Thyroid gland (tissue), 4 donors: Measurements from ENCODE around the gene BBIP1. TPM values are rescaled to one million over a fixed set of nuclear protein-coding genes. Genes with fewer than 3 reads are reported as not detected.
"Not testable (repeated sequence)": the region's sequence is repeated elsewhere in the genome, so short reads cannot be mapped to it uniquely, and the experiment has no call there.

Experiments used
- DNase-seq, 2 donors: peaks; one replicate each; pipeline ENCODE4 v3.0.0-alpha.2; 2019
- H3K27ac ChIP-seq, 3 donors: fragments of 200-600 bp; sonication (generic); 1 replicate in 2 of 3; 2 replicates in 1 of 3; pipeline ENCODE4 v1.5.1; 2016 to 2019; ENCODE audit warnings: mild to moderate bottlenecking in 1 of 3, moderate library complexity in 1 of 3
- H3K27me3 ChIP-seq: fragments of 200-600 bp; sonication (generic); one replicate; pipeline ENCODE4 v1.5.1; 2019
- H3K36me3 ChIP-seq, 2 donors: fragments of 200-600 bp; sonication (generic); one replicate each; pipeline ENCODE4 v1.5.1; 2016 to 2019
- H3K4me1 ChIP-seq, 2 donors: fragments of 200-600 bp; sonication (generic); one replicate each; pipeline ENCODE4 v1.5.1; 2017 to 2019
- H3K4me3 ChIP-seq, 3 donors: fragments of 200-600 bp; sonication (generic); replicated peaks in 1 of 3; 1 replicate in 2 of 3; 2 replicates in 1 of 3; pipeline ENCODE4 v1.5.1; 2016; ENCODE audit warnings: mild to moderate bottlenecking in 1 of 3
- H3K9me3 ChIP-seq: fragments of 200-600 bp; sonication (generic); one replicate; pipeline ENCODE4 v1.5.1; 2017
- POLR2A ChIP-seq, 2 donors: fragments of 450-650 bp; IDR thresholded peaks; one replicate each; pipeline ENCODE4 v1.6.1; 2017; ENCODE audit warnings: antibody characterized with exemption in 2 of 2, mild to moderate bottlenecking in 2 of 2, moderate library complexity in 1 of 2
- WGBS, 2 donors: methylation state at CpG; one replicate each; pipeline ENCODE4 v1.1.5; 2017; 5-methylcytosine and 5-hydroxymethylcytosine counted together
- intact Hi-C: fragments of 100-400 bp; cut with DNase I; formaldehyde crosslinking; loops from one replicate; pipeline ENCODE4 v1.15.1; 2023
- total RNA-seq, 4 donors: library from RNA; depleted of rRNA; stranded (reverse); fragments of >200 nt; gene quantifications; one replicate each; pipeline ENCODE4 v1.2.3, GENCODE V29; 2016
- TF ChIP-seq, protein P1 (sequence below), 6 experiments: fragments of 200-600 bp in 3 of 6; fragments of 450-650 bp in 3 of 6; sonication (generic) in 3 of 6; IDR thresholded peaks; one replicate each; pipeline ENCODE4 v1.5.1; 2016 to 2019; ENCODE audit warnings: antibody characterized with exemption in 6 of 6, mild to moderate bottlenecking in 2 of 6, inconsistent platforms in 1 of 6, moderate library complexity in 1 of 6

BBIP1 gene
- total RNA-seq, 4 donors from 2014 or later = 27.3 to 48.4 (median 34.1) TPM

DNA sequence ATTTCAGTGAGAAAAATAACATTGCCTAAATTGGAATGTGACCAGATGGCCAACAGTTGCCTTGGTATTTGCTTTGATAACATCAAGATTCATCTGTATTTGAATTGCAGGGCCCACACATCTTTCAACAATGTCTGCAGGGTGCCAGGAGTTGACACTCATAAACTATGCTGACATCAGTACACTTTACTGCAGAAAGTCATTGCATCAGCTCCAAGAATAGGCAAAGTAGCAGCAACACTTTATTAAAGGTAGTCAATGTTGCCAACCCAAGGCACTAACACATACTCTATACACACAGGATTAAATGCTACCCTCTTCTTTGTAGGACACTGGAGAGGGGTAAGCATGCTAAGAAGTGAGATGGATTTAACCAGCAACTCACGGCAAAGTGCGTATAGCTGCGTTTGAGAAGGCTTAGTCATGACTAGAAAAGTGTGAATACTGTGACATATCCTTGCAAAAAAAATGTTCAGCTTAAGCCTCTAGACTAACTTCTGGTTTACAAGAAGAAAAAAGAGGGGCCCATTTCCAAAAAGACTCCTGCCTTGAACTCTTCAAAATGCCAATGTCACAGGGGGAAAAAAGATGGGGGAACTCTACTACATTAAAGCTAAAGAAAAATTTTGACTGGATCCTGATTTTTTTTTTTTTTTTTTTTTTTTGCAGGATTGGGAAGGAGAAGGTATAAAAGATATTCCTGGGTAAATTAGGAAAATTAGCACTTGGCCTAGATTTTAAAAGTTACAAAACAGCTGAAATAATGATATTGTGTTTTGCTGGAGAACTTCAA, 2.2 kb downstream of the BBIP1 start:
- DNase-seq = peak; percentile 30 to 49
- peaks cover 40 to 60% of the 10 kb centered on the region in 2 donors for H3K4me1 ChIP-seq
- no peak overlapping the region for H3K4me3 ChIP-seq
- H3K36me3 ChIP-seq = no peaks in the 10 kb centered on the region
- H3K9me3 ChIP-seq = no peaks in the 10 kb centered on the region
- no peak for TF ChIP-seq POLR2A (IDR thresholded peaks at IDR 0.05)
- TF ChIP-seq, protein P1, sequence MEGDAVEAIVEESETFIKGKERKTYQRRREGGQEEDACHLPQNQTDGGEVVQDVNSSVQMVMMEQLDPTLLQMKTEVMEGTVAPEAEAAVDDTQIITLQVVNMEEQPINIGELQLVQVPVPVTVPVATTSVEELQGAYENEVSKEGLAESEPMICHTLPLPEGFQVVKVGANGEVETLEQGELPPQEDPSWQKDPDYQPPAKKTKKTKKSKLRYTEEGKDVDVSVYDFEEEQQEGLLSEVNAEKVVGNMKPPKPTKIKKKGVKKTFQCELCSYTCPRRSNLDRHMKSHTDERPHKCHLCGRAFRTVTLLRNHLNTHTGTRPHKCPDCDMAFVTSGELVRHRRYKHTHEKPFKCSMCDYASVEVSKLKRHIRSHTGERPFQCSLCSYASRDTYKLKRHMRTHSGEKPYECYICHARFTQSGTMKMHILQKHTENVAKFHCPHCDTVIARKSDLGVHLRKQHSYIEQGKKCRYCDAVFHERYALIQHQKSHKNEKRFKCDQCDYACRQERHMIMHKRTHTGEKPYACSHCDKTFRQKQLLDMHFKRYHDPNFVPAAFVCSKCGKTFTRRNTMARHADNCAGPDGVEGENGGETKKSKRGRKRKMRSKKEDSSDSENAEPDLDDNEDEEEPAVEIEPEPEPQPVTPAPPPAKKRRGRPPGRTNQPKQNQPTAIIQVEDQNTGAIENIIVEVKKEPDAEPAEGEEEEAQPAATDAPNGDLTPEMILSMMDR (IDR thresholded peaks at IDR 0.05) = no peak
- intact Hi-C loops = no loop called here
- peak overlapping the region; percentile 81 to 99 (median 98) for H3K27ac ChIP-seq
- no peaks in the 10 kb centered on the region for H3K27me3 ChIP-seq
- WGBS, 2 donors = 84 to 85% methylated on average over 3 of the region's 3 CpGs

DNA sequence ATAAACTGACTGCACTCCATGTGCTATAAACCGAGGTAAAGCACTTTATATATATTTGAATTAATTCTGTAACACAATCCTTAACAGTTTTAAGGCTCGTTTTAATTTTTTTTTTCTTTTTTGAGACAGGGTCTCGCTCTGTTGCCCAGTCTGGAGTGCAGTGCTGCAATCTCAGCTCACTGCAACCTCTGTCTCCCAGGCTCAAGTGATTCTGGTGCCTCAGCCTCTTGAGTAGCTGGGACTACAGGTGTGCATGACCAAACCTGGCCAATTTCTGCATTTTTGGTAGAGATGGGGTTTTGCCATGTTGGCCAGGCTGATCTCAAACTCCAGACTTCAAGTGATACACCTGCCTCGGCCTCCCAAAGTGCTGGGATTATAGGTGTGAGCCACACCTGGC, 3.4 kb downstream of the BBIP1 start:
- H3K27me3 ChIP-seq, intact Hi-C loops, H3K4me3 ChIP-seq, H3K9me3 ChIP-seq, H3K36me3 ChIP-seq: not testable (repeated sequence)
- Histone ChIP-seq H3K4me1 (peaks cover 40 to 51% of the 10 kb centered on the region in 2 donors), H3K27ac (peak overlapping the region; percentile 81 to 98 (median 98))
- 71 to 74% methylated on average over 4 of the region's 4 CpGs for WGBS, 2 donors
- peak; percentile 63 to 75 for DNase-seq

DNA sequence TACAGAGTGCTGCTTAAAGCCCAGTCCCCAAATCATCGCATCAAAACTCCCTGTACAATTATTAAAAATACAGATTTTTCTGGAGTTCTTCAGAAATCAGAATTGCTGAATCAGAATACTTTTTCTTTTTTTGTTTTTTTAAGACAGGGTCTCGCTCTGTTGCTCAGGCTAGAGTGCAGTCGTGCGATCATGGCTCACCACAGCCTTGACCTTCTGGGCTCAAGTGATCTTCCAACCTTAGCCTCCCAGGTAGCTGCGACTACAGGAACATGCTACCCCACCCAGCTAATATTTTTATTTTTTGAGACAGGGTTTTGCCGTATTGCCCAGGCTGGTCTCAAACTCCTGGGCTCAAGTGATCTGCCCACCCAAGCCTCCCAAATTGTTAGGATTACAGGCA, 3.9 kb downstream of the BBIP1 start:
- intact Hi-C loops = no loop called here

DNA sequence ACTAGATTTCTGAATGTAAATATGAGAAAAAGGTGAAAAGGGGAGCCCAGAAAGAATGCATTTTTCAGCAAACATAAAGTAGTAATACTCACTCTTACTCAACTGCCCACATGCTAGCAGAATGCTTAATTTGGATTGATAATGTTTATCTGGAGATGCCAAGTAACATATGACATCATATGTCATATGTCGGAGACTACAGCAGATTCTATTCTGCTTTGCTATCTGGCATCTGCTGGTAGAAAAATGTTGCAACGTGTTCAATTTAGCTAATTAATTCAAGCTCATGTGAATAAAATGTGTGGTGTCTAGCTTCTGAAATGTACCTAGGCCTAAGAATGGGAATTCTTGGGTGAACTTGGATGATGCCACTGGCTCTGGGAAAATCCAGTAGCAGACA, 4.5 kb downstream of the BBIP1 start:
- intact Hi-C loops = no loop called here
- DNase-seq = no peak
- peak overlapping the region; percentile 81 to 98 (median 98) for H3K27ac ChIP-seq
- H3K36me3 ChIP-seq = no peaks in the 10 kb centered on the region
- H3K27me3 ChIP-seq = no peaks in the 10 kb centered on the region
- 84 to 86% methylated on average over 2 of the region's 2 CpGs for WGBS, 2 donors
- no peaks in the 10 kb centered on the region for H3K9me3 ChIP-seq
- H3K4me3 ChIP-seq = no peak overlapping the region
- no peak for TF ChIP-seq POLR2A (IDR thresholded peaks at IDR 0.05)
- TF ChIP-seq, protein P1 (IDR thresholded peaks at IDR 0.05) = no peak
- peaks cover 40 to 51% of the 10 kb centered on the region in 2 donors for H3K4me1 ChIP-seq

More for the DNA sequence above, 3.9 kb downstream of the BBIP1 start:
- peak overlapping the region; percentile 81 to 98 (median 98) for H3K27ac ChIP-seq
- no peaks in the 10 kb centered on the region for H3K27me3 ChIP-seq
- no peaks in the 10 kb centered on the region for H3K36me3 ChIP-seq
- TF ChIP-seq POLR2A (IDR thresholded peaks at IDR 0.05) = no peak
- TF ChIP-seq, protein P1 (IDR thresholded peaks at IDR 0.05) = no peak
- H3K4me3 ChIP-seq = no peak overlapping the region
- H3K4me1 ChIP-seq = peaks cover 40 to 51% of the 10 kb centered on the region in 2 donors
- no peaks in the 10 kb centered on the region for H3K9me3 ChIP-seq
- DNase-seq = peak; percentile 80 to 84
- WGBS, 2 donors = 29 to 46% methylated on average over 6 of the region's 6 CpGs

DNA sequence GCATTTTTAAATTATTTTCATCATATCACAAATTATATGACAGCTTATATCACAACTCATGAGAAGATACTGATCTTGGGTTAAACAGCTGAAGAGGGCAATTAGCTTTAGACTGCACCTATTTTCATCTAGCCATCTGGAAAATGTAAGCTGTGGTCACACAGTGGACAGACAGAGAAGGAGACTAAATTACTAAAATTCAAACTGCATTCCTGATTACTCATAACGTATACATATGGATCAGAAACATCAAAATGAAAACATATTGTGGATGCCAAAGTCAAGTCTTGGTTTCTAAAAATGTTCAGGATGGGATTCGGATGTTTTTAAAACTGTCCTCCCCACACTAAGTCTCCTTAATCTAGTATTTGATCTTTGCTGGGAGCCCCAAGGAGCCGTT, 6.6 kb downstream of the BBIP1 start:
- intact Hi-C loops = no loop called here
- H3K9me3 ChIP-seq = no peaks in the 10 kb centered on the region
- TF ChIP-seq POLR2A (IDR thresholded peaks at IDR 0.05) = no peak
- TF ChIP-seq, protein P1 (IDR thresholded peaks at IDR 0.05) = no peak
- no peaks in the 10 kb centered on the region for H3K27me3 ChIP-seq
- no peaks in the 10 kb centered on the region for H3K36me3 ChIP-seq
- no peak overlapping the region for H3K4me3 ChIP-seq
- H3K27ac ChIP-seq = peak overlapping the region in 2 of 3 donors; percentile 48 to 98
- WGBS, 2 donors = 88 to 89% methylated on average over 3 of the region's 3 CpGs
- no peak for DNase-seq
- H3K4me1 ChIP-seq = peaks cover 34 to 44% of the 10 kb centered on the region in 2 donors
